ENCODE data around the gene INSIG1.

Gene INSIG1

DNA sequence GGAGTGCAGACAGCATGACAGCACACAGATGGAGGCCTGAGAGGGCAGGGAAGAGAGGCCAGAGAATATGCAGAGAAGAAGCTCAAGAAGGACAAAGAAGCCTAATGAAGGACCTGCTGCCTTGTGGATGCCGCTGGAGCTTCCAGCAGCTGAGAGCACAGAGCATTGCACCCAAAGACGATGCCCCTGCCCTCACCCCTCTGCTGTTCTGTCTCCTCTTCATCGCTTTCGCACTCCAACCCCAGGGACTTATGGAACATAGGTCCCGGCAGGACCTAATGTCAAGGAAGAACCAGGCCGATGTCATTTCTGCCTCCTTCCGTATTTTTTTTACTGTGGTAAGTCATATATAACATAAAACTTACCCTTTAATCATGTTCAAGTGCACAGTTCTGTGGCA, 12.3 kb upstream of the INSIG1 start:
- no peak for DNase-seq (ENCODE audit: low read depth)

DNA sequence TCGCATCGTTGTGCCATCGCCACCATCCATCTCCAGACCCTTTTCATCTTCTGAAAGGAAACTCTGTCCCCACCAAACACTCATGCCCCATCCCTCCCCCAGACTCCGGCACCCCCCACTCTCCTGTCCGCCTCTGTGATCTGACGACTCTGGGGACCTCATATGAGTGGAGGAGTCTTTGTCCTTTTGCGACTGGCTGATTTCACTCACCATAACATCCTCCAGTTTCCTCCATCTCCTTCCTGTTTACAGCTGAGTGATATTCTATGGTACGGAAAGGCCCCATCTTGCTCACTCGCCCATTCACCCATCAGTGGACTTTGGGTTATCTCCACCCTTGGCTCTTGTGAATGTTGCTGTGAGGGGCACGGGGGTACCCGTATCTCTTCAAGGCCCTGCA, 11.8 kb upstream of the INSIG1 start:
- DNase-seq (ENCODE audit: low read depth) = no peak

DNA sequence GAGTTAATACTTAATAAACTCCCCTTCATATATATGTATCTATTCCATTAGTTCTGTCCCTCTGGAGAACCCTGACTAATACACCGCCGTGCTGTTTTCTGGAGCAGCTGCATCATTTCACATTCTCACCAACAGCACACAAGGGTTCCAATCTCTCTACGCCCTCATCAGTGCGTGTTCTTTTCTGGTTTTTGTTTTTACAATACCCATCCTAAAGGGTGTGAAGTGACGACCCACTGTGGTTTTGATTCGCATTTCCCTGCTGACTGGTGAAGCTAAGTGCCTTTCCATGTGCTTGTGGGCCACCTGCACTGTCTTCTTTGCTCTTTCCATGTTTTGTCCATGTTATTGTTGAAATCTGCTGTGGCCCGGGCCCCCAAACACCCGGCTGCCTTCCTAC, 11.0 kb upstream of the INSIG1 start:
- DNase-seq (ENCODE audit: low read depth) = no peak

DNA sequence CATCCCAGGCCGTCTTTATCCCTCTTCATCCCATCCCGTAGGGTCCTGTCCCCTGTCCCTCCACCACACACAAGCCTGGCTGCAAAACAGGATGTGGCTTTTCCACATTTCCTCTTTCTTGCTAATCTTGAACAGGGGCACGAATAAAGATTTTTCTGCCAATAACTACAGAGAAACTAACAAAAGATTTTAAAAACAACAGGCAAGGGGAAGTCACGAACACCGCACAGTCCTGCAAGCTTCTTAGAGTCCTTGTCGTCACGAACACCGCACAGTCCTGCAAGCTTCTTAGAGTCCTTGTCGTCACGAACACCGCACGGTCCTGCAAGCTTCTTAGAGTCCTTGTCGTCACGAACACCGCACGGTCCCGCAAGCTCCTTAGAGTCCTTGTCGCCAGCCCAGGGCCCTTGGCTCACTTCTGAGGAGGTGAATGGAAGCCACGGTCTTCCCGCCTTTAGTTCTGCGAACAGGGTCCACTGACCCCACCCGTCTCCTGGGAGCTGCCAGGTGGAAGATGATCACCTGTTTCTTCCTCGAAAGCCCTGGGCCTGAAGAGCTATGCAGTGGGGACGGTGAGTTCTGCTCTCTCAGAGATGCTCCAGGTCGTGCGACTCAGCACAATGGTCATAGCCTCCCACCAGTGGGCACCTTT, 10.3 kb upstream of the INSIG1 start:
- DNase-seq (ENCODE audit: low read depth) = no peak

DNA sequence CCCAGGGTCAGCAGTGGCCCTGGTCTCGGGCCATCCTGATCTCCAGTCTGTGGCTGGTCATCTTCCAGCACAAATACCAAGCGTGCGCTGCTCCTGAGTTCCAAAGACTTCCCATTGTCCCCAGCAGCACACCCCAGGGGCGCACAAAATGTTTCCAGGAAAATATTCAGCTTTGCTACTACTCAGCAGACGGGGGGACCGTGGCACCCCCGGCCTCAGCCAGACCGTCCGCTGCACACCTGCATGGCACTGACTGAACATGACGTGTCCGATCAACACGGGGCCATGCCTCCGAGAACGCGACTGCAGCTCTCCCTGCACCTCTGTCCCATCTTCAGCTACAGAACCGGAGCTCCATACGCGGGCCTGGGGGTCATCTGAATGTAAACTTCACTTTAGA, 9.6 kb upstream of the INSIG1 start:
- no peak for DNase-seq (ENCODE audit: low read depth)

DNA sequence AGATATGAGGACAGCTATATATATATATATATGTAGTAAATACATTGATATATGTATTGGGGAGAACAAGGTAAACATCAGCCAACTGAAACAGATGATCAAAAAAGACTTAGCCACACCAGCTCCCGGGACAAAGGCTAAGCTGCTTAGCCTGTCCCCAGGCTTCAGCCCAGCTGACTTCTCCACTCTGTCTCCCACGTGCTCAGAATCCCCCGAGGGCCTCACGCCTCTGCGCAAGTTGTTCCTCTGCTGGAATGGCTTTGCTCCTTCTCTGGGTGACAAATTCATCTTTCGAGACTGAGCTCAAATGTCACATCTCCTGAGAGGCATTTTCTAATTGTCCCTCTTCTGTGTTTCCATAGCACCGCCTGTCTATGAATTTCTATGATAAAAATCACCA, 8.6 kb upstream of the INSIG1 start:
- no peak for DNase-seq (ENCODE audit: low read depth)

DNA sequence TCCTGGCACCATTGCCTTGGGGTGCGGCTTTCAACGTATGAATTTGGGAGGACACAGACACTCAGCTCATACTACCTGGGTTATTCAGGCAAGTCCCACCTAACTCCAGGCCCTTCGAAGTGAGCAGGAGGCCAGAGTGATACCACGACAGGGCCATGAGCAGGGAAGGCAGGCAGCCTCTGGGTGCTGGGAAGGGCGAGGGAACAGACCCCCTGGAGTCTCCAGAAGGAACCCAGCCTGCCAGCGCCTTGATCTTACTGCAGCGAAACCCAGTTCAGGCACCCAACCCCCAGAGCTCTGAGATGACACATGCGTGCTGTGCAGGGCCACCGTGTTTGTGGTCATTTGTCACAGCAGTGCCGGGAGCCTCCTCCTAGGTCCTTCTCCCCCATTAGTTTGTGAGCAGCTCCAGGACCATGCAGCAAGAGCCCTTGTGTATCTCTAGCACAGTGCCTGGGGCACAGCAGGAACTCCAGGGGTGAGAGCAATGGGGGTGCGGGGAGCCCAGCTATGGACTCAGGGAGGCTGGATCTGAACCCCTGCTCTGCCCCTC, 7.7 kb upstream of the INSIG1 start:
- no peak for DNase-seq (ENCODE audit: low read depth)

DNA sequence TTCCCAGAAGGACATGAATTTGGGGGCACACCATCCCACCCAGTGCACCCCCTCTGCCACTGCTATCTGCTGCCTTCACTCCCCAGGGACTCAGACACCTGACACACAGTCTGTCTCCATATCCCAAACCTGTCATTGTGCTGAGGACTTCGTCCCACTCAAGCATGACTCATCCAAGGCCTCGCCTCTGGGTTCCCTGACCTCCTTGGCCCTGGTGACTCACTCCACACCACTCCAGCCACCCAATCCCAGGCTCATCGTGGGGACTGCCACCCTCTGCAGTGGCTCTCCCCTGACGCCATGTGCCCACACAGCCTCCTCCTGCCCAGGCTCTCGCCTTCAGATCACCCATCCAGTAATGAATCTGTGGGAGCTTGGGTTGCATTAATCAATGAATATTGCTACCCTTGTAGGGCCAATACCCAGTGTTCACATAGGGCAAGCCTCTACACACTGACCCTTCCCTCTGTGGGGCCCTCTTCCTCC, 6.6 kb upstream of the INSIG1 start:
- no peak for DNase-seq (ENCODE audit: low read depth)

DNA sequence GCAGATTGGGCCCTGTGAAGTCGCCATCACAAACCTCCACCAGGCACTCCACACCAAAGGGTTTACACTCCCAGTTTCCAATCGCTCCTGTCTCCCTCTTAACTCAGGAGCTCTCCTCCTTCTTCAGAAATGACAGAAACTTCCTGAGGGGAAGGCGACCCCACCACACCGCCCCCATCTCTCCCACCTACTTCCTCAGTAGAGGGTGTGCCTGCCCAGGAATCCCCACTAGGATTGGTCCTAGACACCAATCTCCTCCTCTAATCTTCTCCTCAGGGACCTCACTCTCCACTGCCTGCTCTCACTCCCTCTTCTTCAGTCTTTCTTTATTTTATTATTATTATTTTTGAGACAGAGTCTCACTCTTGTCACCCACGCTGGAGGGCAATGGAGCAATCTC, 5.9 kb upstream of the INSIG1 start:
- no peak for DNase-seq (ENCODE audit: low read depth)

DNA sequence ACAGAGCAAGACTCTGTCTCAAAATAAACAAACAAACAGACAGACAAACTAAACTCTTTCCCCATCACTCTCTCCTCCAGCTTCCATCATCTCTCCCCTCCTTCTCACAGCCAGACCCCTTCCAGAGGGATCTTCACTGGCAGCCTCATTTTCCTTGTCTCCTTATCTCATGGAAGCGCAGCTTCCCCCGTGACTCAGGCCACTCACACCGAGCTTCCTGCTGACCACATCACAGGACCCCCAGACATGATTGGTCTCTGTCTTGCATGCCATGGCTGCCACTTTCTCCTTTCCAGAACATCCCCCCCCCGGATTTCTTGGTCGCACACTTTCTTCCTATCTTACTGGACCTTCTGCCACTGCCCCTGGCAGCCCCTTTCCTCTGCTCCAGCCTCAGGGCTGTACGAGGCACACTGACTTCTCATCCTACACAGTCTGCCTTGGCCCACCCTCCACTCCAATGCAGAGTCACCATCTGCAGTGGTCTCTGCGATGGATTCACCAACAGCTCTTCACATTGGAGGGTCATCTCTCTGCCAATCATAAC, 4.9 kb upstream of the INSIG1 start:
- no peak for DNase-seq (ENCODE audit: low read depth)

DNA sequence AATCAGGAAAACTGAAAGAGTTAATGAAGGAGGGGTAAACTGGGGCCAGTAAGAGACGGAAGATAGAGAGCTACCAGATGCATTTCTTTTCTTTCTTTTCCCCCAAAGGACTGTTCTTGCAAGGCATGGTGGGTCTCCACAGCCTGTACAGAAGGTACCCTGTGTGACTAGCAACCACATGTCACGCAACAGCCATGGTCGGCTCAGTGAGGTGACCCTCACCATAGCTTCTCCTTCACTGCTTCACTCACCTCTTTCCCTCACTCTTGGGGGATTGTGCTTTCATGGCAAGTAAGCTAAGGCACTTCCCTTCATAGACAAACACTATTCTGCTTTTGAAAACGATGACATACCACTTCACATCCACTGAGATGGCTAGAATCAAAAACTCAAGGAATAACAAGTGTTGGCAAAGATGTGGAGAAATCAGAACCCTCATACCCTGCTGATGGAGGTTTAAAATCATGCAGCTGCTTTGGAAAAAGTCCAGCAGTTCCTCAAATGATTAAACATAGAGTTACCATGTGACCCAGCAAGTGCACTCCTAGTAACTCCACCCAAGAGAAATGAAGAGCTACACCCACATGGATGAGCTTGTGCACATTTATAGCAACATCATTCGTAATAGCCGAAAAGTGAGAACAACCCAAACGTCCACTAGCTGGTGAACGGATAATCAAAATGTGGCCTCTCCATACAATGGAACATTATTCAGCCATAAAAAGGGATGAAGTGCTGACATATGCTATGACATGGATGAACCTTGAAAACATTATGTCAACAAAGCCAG, 3.8 kb upstream of the INSIG1 start:
- DNase-seq (ENCODE audit: low read depth) = no peak

DNA sequence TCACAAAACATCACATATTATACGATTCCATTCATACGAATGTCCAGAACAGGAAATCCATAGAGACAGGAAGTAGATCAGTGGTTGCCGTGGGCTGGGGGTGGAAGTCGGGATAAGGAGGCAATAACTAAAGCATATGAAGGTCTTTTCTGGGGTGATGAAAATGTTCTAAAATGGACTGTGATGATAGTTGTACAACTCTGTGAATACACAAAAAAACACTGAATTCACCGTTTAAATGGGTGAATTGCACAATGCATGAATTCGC, 3.2 kb upstream of the INSIG1 start:
- DNase-seq (ENCODE audit: low read depth) = no peak

DNA sequence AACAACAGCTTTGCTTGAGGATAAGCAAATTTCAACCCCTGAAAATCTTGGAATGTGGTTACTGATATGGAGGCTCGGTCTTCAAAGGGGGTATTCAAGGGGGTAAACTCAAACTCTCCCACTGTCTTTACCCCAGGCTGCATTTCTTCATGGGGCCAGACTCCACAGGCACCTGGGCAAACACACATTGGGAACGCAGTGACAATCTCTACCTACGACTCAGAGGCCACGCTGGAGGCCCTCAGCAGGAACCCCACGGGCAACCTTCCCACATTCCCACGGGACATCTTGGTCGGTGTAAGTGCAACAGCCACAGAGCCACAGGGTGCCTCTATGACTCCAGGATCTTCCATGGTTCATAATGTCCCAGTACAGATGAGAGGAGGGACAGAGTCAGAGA, 2.2 kb upstream of the INSIG1 start:
- DNase-seq (ENCODE audit: low read depth) = no peak

DNA sequence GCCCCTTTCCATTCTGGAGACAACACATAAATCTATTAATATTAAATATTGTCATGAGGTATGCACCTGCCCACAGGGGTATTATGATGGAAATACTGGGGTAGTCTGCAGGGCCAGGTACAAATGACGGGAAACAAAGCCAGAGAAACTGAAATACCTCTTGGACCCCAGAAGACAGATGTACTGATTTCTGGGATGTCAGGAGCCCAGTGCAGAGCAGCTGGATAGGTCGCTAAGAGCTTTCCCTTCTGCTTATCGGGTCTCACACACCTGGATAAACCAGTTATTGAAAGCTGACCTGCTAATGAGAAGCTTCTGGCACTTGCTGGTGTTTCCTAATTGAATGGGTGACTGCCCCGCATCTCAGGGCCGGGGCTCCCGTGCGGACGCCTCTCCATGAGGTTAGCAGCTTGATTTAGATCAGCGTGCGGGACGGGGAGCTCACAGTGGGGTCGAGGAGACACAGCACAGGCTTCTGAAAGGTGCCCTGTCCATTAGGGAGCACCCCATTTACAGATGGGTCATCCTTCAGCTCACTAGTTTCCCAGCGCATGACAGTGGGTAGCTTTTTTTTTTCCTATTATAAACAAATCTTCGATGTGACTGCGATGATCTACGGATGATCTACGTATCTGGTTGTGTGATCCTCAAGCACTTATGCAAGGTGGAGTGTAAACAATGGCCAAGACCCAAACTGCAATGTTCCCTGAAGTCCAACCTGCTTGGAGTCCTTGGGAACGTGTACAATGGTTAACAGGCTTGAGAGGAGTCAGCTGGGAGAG, 1.5 kb upstream of the INSIG1 start:
- no peak for DNase-seq (ENCODE audit: low read depth)

DNA sequence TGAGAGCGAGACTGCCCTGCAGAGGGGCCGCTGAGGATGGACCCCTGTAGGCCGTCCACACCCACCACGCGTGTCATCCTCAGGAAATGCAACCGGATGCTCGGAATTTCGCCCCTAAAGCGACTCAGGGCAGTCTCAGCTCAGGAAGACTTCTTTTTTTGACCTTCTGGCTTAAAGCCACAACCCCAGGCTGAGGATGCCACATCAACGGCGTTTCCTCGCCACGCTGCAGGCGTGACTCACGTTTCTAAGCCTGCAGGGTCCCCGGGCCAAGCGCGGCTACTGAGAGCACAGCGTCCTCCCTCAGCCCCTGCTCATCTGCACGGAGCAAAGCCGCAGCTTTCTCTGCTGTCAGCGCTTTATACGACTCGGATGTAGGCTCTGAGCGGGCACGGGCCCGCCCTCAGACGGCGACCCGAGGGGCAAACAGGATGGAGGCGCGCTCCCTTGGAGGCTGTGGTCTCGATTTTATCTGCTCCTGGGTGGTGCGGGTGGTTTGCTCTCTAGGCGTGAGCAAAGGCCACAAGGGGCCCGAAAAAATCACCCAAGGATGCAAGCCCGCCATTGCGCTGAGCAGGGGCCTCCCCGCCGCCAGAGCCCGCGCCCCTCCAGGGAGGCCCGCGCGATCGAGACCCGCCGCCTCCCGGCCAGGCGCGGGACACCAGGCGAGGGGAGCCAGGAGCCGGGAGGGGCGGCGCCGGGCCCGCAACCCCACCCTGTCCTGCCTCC, 726 bp upstream of the INSIG1 start:
- DNase-seq (ENCODE audit: low read depth) = peak; percentile 80

DNA sequence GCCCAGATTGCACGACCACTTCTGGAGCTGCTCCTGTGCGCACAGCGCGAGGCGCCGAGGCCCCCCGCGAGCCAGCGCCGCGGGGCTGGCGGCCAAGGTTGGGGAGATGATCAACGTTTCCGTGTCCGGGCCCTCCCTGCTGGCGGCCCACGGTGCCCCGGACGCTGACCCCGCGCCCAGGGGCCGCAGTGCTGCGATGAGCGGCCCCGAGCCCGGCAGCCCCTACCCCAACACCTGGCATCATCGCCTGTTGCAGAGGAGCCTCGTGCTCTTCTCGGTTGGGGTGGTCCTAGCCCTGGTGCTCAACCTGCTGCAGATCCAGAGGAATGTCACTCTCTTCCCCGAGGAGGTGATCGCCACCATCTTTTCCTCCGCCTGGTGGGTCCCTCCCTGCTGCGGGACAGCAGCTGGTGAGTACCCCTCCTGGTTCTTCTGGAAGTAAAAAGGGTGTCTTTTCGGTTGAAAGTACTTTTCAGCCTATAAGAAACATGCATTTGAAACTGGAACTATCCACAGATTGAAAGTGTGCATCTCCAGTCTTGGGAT, 683 bp downstream of the INSIG1 start:
- no peak for DNase-seq (ENCODE audit: low read depth)

DNA sequence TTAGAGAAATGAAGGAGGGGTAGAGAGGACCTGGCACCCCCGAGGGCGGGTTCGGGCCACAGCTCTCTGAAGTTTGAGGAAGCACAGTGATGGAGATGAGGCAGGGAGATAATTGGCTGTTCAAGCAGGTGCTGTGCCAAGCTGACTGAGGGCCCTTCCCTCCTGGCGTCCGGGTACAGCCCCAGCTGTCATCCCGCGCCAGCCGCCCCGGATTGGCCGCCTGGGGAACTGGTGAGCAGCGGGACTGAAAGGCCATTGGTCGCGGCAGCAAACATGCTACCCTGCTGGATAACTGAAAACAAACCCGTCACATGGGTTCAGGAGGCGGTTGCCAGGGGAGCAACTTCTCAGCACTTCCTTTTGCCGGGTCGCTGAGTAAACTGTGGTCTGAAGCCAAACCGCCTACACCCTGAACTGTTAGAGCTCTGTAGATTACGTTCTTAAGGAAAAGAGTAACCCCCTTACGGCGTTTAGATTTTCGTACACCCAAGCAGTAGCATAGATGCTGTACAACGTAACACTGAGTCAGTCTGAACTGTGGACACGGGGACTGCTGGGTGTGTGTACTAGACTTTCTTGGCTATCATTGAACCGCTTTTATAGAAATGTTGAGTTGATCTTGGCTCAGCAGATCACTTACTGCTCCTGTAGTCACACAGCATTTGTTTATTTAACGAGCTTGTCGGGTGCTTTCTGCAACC, 1.3 kb downstream of the INSIG1 start:
- DNase-seq (ENCODE audit: low read depth) = peak; percentile 91

DNA sequence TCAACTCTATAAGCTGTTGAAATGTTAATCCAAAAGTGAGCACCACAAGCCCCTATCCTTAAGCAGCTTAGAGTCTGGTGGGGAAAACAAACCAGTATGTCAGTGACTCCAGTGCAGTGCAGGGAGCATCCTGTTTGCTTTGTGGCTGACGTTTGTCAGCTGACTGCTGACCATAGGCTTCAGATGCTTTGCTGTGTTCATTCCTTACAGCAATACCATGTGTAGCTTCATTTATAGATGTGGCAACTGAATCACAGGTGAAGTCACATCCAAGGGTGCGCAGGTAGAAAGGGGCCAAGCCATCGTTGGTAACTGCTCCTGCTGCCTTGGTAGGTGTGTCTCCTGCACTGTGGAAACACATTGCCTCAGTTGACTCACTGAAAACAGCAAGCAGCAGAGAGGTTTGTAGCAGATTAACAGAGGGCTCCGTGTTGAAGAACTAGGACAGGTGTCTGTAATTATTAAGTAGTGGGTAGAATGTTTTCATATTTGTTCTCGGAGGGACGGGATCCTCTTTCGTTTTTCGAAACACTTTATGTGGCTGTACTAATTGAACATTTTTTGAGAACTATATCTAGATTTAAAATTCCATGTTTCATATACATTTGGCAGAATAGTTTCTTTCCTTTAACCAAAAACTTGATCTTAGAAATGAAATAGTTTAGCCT, 2.0 kb downstream of the INSIG1 start:
- peak; percentile 16 for DNase-seq (ENCODE audit: low read depth)

DNA sequence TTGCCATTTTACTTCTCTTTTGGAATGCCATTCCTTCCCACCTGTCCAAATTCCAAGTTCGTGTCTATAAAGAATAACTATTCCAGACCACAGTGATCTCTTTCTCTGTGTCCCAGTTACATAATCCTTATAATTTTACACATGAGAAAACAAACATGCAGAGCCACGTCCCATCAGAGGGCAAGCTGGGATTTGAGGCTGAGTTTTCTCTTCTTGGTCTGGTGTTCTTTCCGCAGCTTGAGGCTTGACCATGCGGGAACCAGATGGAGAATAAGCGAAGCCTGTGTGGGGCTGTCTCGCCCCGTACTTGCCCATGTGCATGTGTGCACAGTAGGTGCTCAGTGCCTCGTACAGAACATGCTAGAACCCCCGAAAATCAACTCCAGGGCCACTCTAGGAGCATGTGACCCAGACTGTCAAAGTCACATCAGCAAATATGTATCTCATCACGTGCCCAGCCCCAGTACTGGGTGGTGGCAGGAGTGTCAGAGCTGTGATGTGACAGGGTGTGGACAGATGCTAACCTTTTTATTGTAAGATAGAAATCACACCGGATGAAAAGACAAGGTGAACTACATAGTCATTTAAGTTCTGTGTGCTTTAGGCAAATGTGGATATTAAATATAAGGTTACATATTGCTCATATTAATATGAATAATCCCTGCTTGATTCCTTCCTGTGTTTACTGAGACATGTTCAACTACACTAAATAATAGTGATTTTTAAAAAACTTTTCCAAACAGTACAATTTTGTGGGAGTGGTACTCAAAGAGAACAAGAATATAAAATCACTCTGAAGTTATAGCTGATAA, 3.2 kb downstream of the INSIG1 start:
- no peak for DNase-seq (ENCODE audit: low read depth)
